HEK293 (cell line): Measurements from ENCODE around the gene MACIR.

ENCODE experiments used
- HIC1 ChIP-seq: fragments of 450-650 bp; formaldehyde crosslinking; IDR thresholded peaks from 2 replicates; pipeline ENCODE4 v1.5.1; 2016; ENCODE audit warnings: missing biosample characterization, missing genetic modification characterization
- ZNF549 ChIP-seq: fragments of 450-650 bp; IDR thresholded peaks from 2 replicates; pipeline ENCODE4 v1.5.1; 2018; ENCODE audit warnings: missing biosample characterization, missing genetic modification characterization, mild to moderate bottlenecking, inconsistent platforms, moderate library complexity
- ZNF830 ChIP-seq: fragments of 450-650 bp; IDR thresholded peaks from 2 replicates; pipeline ENCODE4 v1.5.0; 2018; ENCODE audit warnings: missing biosample characterization, missing genetic modification characterization, low read depth, mild to moderate bottlenecking, moderate library complexity

DNA sequence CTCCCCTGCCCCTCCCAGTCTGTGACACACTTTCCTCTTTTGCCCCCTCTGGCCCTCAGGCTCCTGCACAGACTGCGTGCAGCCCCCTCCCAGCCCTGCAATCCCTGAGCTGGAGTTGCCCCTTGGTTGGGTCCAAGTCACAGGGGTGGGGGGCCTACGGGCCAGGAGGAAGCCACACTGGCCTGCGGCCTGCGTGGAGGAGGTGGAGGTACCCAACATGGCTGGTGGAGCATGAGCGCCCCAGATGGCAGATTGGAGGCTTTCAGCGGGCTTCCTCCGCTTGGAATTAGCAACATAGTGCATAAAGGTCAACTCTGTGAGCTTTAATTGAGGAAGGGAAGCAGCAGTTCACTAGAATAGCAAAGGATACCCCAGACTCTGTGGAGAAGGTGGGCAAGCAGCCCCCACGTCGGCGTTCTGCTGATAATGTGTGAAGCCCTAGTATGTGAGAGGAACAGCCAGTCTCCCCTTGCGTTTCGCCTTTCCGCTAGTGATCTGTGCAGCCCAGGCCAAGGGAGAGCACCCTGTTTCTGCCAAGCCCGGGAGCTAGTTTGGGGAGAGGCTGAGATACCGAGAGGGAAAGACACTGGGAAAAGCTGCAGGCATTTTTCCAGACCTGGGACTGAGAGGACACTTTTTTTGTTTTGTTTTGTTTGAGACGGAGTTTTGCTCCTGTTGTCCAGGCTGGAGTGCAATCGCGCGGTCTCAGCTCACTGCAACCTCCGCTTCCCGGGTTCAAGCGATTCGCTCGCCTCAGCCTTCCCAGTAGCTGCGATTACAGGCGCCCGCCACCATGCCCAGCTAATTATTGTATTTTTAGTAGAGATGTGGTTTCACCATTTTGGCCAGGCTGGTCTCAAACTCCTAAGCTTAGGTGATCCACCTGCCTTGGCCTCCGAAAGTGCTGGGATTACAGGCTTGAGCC, 35.3 kb upstream of the MACIR start:
- no peak for TF ChIP-seq HIC1 (tag by site-specific recombination)
- no peak for TF ChIP-seq ZNF830
- TF ChIP-seq ZNF549 = no peak
